Neural cell (in vitro differentiated cells): ENCODE results near the gene IQGAP1. TPM values are rescaled to one million over a fixed set of nuclear protein-coding genes. Genes with fewer than 3 reads are reported as not detected.

Source experiments
- H2AFZ ChIP-seq: fragments of 200-600, 300-800 bp; sonication (generic), shearing (Covaris generic); 2 replicates; pipeline ENCODE4 v1.6.0; 2014; ENCODE audit warnings: low read depth, mild to moderate bottlenecking, antibody characterized with exemption, low read length, moderate library complexity
- H3F3A ChIP-seq: fragments of 200-600 bp; shearing (Covaris generic); 2 replicates; pipeline ENCODE4 v1.6.1; 2016; ENCODE audit warnings: mild to moderate bottlenecking, moderate library complexity, mixed read lengths, antibody characterized with exemption, low read length; ENCODE audit not compliant: insufficient read depth, poor library complexity, severe bottlenecking
- H3K27ac ChIP-seq: fragments of 200-600, 300-800 bp; sonication (generic), shearing (Covaris generic); 2 replicates; pipeline ENCODE4 v1.5.1; 2014; ENCODE audit warnings: mild to moderate bottlenecking, low read length, moderate library complexity
- H3K27me3 ChIP-seq: fragments of 300-800, 200-600 bp; sonication (generic), shearing (Covaris generic); 2 replicates; pipeline ENCODE4 v1.6.0; 2014; ENCODE audit warnings: mild to moderate bottlenecking, low read depth, low read length, moderate library complexity; ENCODE audit not compliant: insufficient read depth
- H3K36me3 ChIP-seq: fragments of 300-800, 200-600 bp; sonication (generic), shearing (Covaris generic); 2 replicates; pipeline ENCODE4 v1.5.1; 2014; ENCODE audit warnings: mild to moderate bottlenecking, antibody characterized with exemption, low read length, moderate library complexity; ENCODE audit not compliant: insufficient read depth
- H3K4me2 ChIP-seq: fragments of 300-800, 200-600 bp; sonication (generic), shearing (Covaris generic); 2 replicates; pipeline ENCODE4 v1.6.0; 2014; ENCODE audit warnings: mild to moderate bottlenecking, low read length
- H3K4me3 ChIP-seq: fragments of 300-800, 200-600 bp; sonication (generic), shearing (Covaris generic); 2 replicates; pipeline ENCODE4 v1.5.1; 2014; ENCODE audit warnings: mild to moderate bottlenecking, low read length, moderate library complexity
- H3K79me2 ChIP-seq: fragments of 200-600 bp; shearing (Covaris generic); replicated peaks from 2 replicates; pipeline ENCODE4 v1.6.0; 2014; ENCODE audit warnings: mild to moderate bottlenecking, low read length, moderate library complexity; ENCODE audit not compliant: insufficient read depth
- H3K9ac ChIP-seq: fragments of 300-800, 200-600 bp; sonication (generic), shearing (Covaris generic); 2 replicates; pipeline ENCODE4 v1.6.1; 2016; ENCODE audit warnings: mild to moderate bottlenecking, low read length, mixed read lengths
- H3K9me2 ChIP-seq: fragments of 200-600 bp; shearing (Covaris generic); 2 replicates; pipeline ENCODE4 v1.6.1; 2016; ENCODE audit warnings: mild to moderate bottlenecking, low read length, mixed read lengths; ENCODE audit not compliant: insufficient read depth
- H3K9me3 ChIP-seq: fragments of 200-600, 300-800 bp; sonication (generic), shearing (Covaris generic); 2 replicates; pipeline ENCODE4 v1.6.1; 2016; ENCODE audit warnings: mild to moderate bottlenecking, mixed run types, low read length, moderate library complexity, mixed read lengths
- H4K20me1 ChIP-seq: fragments of 200-600 bp; shearing (Covaris generic); 2 replicates; pipeline ENCODE4 v1.6.1; 2016; ENCODE audit warnings: mild to moderate bottlenecking, mixed run types; ENCODE audit not compliant: insufficient read depth
- CTCF ChIP-seq: fragments of 450-650 bp; IDR thresholded peaks from 2 replicates; pipeline ENCODE4 v1.5.1; 2014; ENCODE audit warnings: antibody characterized with exemption, mild to moderate bottlenecking, moderate library complexity; ENCODE audit not compliant: poor library complexity, severe bottlenecking
- EP300 ChIP-seq: fragments of 450-650 bp; conservative IDR thresholded peaks from 2 replicates; pipeline ENCODE4 v1.6.1; 2014; ENCODE audit warnings: antibody characterized with exemption, mild to moderate bottlenecking, moderate library complexity; ENCODE audit not compliant: poor library complexity, severe bottlenecking
- EZH2 ChIP-seq: fragments of 200-600, 300-800 bp; shearing (Covaris generic), sonication (generic); IDR thresholded peaks from 2 replicates; pipeline ENCODE4 v1.6.1; 2014; ENCODE audit warnings: antibody characterized with exemption, low read length, borderline replicate concordance, mild to moderate bottlenecking; ENCODE audit not compliant: insufficient read depth, poor library complexity, severe bottlenecking
- MXI1 ChIP-seq: fragments of 450-650 bp; conservative IDR thresholded peaks from 2 replicates; pipeline ENCODE4 v1.6.1; 2014; ENCODE audit warnings: antibody characterized with exemption, mild to moderate bottlenecking; ENCODE audit not compliant: poor library complexity, severe bottlenecking
- POLR2AphosphoS5 ChIP-seq: IDR thresholded peaks from 2 replicates; pipeline ENCODE4 v1.6.1; 2012
- RAD21 ChIP-seq: fragments of 450-650 bp; conservative IDR thresholded peaks from 2 replicates; pipeline ENCODE4 v1.6.1; 2014; ENCODE audit warnings: antibody characterized with exemption, mild to moderate bottlenecking, moderate library complexity
- SMC3 ChIP-seq: fragments of 450-650 bp; conservative IDR thresholded peaks from 2 replicates; pipeline ENCODE4 v1.6.1; 2014; ENCODE audit warnings: antibody characterized with exemption, mild to moderate bottlenecking, moderate library complexity; ENCODE audit not compliant: poor library complexity
- TAF1 ChIP-seq: IDR thresholded peaks from 2 replicates; pipeline ENCODE4 v1.6.1; 2012; ENCODE audit warnings: low read depth
- polyA plus RNA-seq: library from polyadenylated mRNA; depleted of rRNA; stranded (reverse); fragments of >200 nt; gene quantifications from 2 replicates; pipeline ENCODE4 v1.2.3, GENCODE V29; 2014
- TF ChIP-seq, protein P1 (sequence below): IDR thresholded peaks from 2 replicates; pipeline ENCODE4 v1.6.1; 2012; ENCODE audit warnings: borderline replicate concordance

The IQGAP1 gene
- polyA plus RNA-seq, 1 donor from 2014 or later, result 16.6 TPM

- no peak for TF ChIP-seq SMC3
- TF ChIP-seq, protein P1, sequence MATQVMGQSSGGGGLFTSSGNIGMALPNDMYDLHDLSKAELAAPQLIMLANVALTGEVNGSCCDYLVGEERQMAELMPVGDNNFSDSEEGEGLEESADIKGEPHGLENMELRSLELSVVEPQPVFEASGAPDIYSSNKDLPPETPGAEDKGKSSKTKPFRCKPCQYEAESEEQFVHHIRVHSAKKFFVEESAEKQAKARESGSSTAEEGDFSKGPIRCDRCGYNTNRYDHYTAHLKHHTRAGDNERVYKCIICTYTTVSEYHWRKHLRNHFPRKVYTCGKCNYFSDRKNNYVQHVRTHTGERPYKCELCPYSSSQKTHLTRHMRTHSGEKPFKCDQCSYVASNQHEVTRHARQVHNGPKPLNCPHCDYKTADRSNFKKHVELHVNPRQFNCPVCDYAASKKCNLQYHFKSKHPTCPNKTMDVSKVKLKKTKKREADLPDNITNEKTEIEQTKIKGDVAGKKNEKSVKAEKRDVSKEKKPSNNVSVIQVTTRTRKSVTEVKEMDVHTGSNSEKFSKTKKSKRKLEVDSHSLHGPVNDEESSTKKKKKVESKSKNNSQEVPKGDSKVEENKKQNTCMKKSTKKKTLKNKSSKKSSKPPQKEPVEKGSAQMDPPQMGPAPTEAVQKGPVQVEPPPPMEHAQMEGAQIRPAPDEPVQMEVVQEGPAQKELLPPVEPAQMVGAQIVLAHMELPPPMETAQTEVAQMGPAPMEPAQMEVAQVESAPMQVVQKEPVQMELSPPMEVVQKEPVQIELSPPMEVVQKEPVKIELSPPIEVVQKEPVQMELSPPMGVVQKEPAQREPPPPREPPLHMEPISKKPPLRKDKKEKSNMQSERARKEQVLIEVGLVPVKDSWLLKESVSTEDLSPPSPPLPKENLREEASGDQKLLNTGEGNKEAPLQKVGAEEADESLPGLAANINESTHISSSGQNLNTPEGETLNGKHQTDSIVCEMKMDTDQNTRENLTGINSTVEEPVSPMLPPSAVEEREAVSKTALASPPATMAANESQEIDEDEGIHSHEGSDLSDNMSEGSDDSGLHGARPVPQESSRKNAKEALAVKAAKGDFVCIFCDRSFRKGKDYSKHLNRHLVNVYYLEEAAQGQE, result no peak
- TF ChIP-seq RAD21, result no peak
- no peak for TF ChIP-seq MXI1
- TF ChIP-seq POLR2AphosphoS5, result no peak
- no peak for TF ChIP-seq EZH2
- TF ChIP-seq CTCF, result no peak
- no peak for TF ChIP-seq TAF1
- TF ChIP-seq EP300, result no peak
- H3K4me2 ChIP-seq, result no peak overlapping the region
- no peak overlapping the region for H2AFZ ChIP-seq
- H3K4me3 ChIP-seq, result no peak overlapping the region
- H3K27ac ChIP-seq, result no peak overlapping the region
- H3K79me2 ChIP-seq, result no peaks in the 10 kb centered on the region
- no peaks in the 10 kb centered on the region for H3K27me3 ChIP-seq
- H3K9me3 ChIP-seq, result no peaks in the 10 kb centered on the region
- H3F3A ChIP-seq, result no peaks in the 10 kb centered on the region
- no peak overlapping the region for H3K9ac ChIP-seq
- H4K20me1 ChIP-seq, result no peaks in the 10 kb centered on the region
- H3K36me3 ChIP-seq, result no peaks in the 10 kb centered on the region
- no peaks in the 10 kb centered on the region for H3K9me2 ChIP-seq
Measured at GRCh38 chr15:90470453-90470852, 82.4 kb downstream of the IQGAP1 start.

DNA sequence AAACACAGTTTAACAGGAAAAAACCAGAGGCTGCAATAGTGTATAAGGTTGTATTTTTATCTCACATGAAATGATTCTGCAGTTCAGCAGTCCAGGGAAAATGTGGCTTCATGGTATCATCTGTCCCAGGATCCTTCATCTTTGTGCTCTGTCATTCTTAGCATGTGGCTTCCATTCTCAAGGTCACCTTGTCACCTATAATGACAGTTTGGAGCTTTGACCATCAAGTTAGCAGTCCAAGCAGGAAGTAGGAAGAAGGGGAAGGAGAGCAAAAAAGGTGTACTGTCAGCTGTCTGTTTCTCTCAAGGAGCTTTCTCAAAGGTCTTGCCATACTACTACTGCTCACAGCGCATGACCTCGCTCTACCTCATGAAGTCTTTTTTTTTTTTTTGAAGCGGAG is 83.1 kb downstream of the IQGAP1 start:
- Histone ChIP-seq H2AFZ (no peak overlapping the region), H3K9me2 (no peaks in the 10 kb centered on the region), H3K4me3 (no peak overlapping the region), H3F3A (no peaks in the 10 kb centered on the region), H3K9ac (no peak overlapping the region), H3K27me3 (no peaks in the 10 kb centered on the region), H4K20me1 (no peaks in the 10 kb centered on the region), H3K79me2 (no peaks in the 10 kb centered on the region), H3K27ac (no peak overlapping the region), H3K36me3 (no peaks in the 10 kb centered on the region), H3K4me2 (no peak overlapping the region), H3K9me3 (no peaks in the 10 kb centered on the region)
- TF ChIP-seq EP300 (no peak), CTCF (no peak), MXI1 (no peak), TAF1 (no peak), RAD21 (no peak)
